Measurements from ENCODE around the gene PDE4D. TPM values are rescaled to one million over a fixed set of nuclear protein-coding genes. Genes with fewer than 3 reads are reported as not detected.

Gene PDE4D
- total and polyA plus RNA-seq, 2 donors (not counting 1 experiment from before 2014, with no cell fraction given): 14.9 to 171 TPM

DNA sequence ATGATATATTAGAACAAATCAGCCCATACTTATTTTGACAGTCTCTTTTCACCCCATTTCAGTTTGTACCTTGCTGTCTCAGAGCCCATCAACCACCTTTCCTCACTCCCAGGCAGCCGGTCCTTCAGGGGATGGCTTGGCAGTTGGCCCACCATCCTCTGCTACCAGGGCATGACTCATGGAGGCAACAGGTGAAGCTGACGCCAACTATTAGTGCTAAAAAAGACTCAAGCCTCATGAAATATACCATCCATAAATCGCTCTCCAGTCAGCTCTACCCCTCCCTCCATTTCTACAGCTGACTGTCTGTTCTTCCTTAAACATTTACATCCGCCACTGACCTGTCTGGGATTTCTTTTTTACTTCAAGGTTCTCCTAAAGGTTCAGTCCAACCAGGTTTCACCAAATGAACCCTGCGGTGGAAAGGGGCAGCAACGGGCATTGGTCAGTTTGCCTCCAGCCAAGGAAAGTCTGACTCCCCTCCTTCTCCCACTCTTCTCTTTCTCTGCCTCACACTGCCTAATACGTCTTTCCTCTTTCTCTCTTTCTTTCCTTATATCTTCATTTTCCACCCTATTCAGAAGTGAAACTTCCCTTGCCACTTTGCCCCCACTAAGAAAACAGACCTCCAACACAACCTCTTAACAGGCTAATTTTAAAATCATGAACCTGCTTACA is 871.5 kb downstream of the PDE4D start:
- Histone ChIP-seq H3K4me2 (replicated peaks; ENCODE audit: low read depth, low read length, poor library complexity, severe bottlenecking) (no peak overlapping the region), H2AFZ (ENCODE audit: insufficient read depth, low read depth, low read length, poor library complexity, severe bottlenecking) (no peak overlapping the region), H3K27ac (ENCODE audit: low read length in 2 of 2) (no peak overlapping the region), H3K4me1 (ENCODE audit: control insufficient read depth in 2 of 2, insufficient read depth in 2 of 2, low read length in 2 of 2) (no peaks in the 10 kb centered on the region), H4K20me1 (ENCODE audit: control insufficient read depth, insufficient read depth, low read length, poor library complexity, severe bottlenecking) (no peaks in the 10 kb centered on the region), H3K79me2 (ENCODE audit: control insufficient read depth, insufficient read depth, low read length) (no peaks in the 10 kb centered on the region), H3K27me3 (replicated peaks in 1 of 4; ENCODE audit: control extremely low read depth in 1 of 4, control insufficient read depth in 3 of 4, insufficient read depth in 4 of 4, low read length in 3 of 4) (no peaks in the 10 kb centered on the region), H3K9ac (ENCODE audit: low read length) (no peak overlapping the region), H3K4me3 (ENCODE audit: control extremely low read depth in 1 of 5, extremely low read depth in 1 of 5, insufficient read depth in 1 of 5, low read depth in 2 of 5, low read length in 4 of 5) (no peak overlapping the region), H3K36me3 (replicated peaks in 1 of 2; ENCODE audit: control extremely low read depth in 1 of 2, control insufficient read depth in 1 of 2, extremely low read depth in 1 of 2, insufficient read depth in 2 of 2, low read length in 1 of 2) (no peaks in the 10 kb centered on the region), H3K9me3 (ENCODE audit: control extremely low read depth in 1 of 3, control insufficient read depth in 2 of 3, insufficient read depth in 1 of 3, low read length in 2 of 3) (no peaks in the 10 kb centered on the region)
- Mint-ChIP-seq H3K27ac (no peak overlapping the region), H3K27me3 (no peaks in the 10 kb centered on the region), H3K4me1 (no peaks in the 10 kb centered on the region), H3K9me3 (ENCODE audit: insufficient read depth) (no peaks in the 10 kb centered on the region), H3K4me3 (no peak overlapping the region)
- intact Hi-C loops (cut with micrococcal nuclease): no loop called here
- CTCF ChIA-PET: interaction anchor here (0.6 to 1.3 kb wide), 2 partner anchors 11 to 166 kb away, joined by 3 read pairs; no protein-coding TSS in a partner anchor
- POLR2A ChIA-PET: no interaction called here
- ATAC-seq (ENCODE audit: low read depth): no peak
- WGBS (ENCODE audit: insufficient coverage): 85% methylated on average over 7 of the region's 7 CpGs
- TF ChIP-seq, protein P1, sequence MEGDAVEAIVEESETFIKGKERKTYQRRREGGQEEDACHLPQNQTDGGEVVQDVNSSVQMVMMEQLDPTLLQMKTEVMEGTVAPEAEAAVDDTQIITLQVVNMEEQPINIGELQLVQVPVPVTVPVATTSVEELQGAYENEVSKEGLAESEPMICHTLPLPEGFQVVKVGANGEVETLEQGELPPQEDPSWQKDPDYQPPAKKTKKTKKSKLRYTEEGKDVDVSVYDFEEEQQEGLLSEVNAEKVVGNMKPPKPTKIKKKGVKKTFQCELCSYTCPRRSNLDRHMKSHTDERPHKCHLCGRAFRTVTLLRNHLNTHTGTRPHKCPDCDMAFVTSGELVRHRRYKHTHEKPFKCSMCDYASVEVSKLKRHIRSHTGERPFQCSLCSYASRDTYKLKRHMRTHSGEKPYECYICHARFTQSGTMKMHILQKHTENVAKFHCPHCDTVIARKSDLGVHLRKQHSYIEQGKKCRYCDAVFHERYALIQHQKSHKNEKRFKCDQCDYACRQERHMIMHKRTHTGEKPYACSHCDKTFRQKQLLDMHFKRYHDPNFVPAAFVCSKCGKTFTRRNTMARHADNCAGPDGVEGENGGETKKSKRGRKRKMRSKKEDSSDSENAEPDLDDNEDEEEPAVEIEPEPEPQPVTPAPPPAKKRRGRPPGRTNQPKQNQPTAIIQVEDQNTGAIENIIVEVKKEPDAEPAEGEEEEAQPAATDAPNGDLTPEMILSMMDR (IDR thresholded peaks at IDR 0.05): no peak
- TF ChIP-seq EZH2 (IDR thresholded peaks at IDR 0.05; ENCODE audit: borderline replicate concordance, insufficient read depth, low read depth, low read length, poor library complexity, severe bottlenecking): no peak
- DNase-seq: no peak

DNA sequence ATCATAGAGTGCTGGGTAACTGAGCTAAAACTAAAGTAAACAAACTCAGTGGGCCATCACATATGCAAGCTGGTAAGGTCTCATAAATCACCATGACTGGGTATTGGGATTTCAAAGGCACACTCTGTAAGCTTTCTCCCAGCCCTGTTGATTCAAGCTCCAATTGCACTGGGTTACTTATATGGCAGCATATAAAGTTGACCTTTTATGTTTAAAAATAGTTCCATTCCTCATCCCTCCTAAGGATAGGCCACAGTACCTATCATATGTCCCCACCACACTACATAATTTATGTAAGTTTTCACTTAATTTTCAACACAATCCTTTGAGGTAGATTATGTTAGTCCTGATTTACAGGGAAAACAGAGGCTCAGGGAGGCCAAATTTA is 872.2 kb downstream of the PDE4D start:
- Mint-ChIP-seq H3K9me3 (ENCODE audit: insufficient read depth) (no peaks in the 10 kb centered on the region), H3K27me3 (no peaks in the 10 kb centered on the region), H3K4me3 (no peak overlapping the region), H3K27ac (no peak overlapping the region), H3K4me1 (no peaks in the 10 kb centered on the region)
- Histone ChIP-seq H2AFZ (ENCODE audit: insufficient read depth, low read depth, low read length, poor library complexity, severe bottlenecking) (no peak overlapping the region), H3K4me1 (ENCODE audit: control insufficient read depth in 2 of 2, insufficient read depth in 2 of 2, low read length in 2 of 2) (no peaks in the 10 kb centered on the region), H3K27me3 (replicated peaks in 1 of 4; ENCODE audit: control extremely low read depth in 1 of 4, control insufficient read depth in 3 of 4, insufficient read depth in 4 of 4, low read length in 3 of 4) (no peaks in the 10 kb centered on the region), H3K9me3 (ENCODE audit: control extremely low read depth in 1 of 3, control insufficient read depth in 2 of 3, insufficient read depth in 1 of 3, low read length in 2 of 3) (no peaks in the 10 kb centered on the region), H3K36me3 (replicated peaks in 1 of 2; ENCODE audit: control extremely low read depth in 1 of 2, control insufficient read depth in 1 of 2, extremely low read depth in 1 of 2, insufficient read depth in 2 of 2, low read length in 1 of 2) (no peaks in the 10 kb centered on the region), H3K79me2 (ENCODE audit: control insufficient read depth, insufficient read depth, low read length) (no peaks in the 10 kb centered on the region), H4K20me1 (ENCODE audit: control insufficient read depth, insufficient read depth, low read length, poor library complexity, severe bottlenecking) (no peaks in the 10 kb centered on the region), H3K9ac (ENCODE audit: low read length) (no peak overlapping the region), H3K4me3 (ENCODE audit: control extremely low read depth in 1 of 5, extremely low read depth in 1 of 5, insufficient read depth in 1 of 5, low read depth in 2 of 5, low read length in 4 of 5) (no peak overlapping the region), H3K4me2 (replicated peaks; ENCODE audit: low read depth, low read length, poor library complexity, severe bottlenecking) (no peak overlapping the region), H3K27ac (ENCODE audit: low read length in 2 of 2) (no peak overlapping the region)
- POLR2A ChIA-PET: no interaction called here
- ATAC-seq (ENCODE audit: low read depth): no peak
- no peak for TF ChIP-seq EZH2 (IDR thresholded peaks at IDR 0.05; ENCODE audit: borderline replicate concordance, insufficient read depth, low read depth, low read length, poor library complexity, severe bottlenecking)
- TF ChIP-seq, protein P1 (IDR thresholded peaks at IDR 0.05): no peak
- intact Hi-C loops (cut with micrococcal nuclease): no loop called here
- CTCF ChIA-PET: interaction anchor here (1.3 kb wide), 1 partner anchor 167 kb away, joined by 3 read pairs; no protein-coding TSS in a partner anchor
- no peak for DNase-seq
